Measurements from ENCODE around the gene NR2C2.

Gene NR2C2

DNA sequence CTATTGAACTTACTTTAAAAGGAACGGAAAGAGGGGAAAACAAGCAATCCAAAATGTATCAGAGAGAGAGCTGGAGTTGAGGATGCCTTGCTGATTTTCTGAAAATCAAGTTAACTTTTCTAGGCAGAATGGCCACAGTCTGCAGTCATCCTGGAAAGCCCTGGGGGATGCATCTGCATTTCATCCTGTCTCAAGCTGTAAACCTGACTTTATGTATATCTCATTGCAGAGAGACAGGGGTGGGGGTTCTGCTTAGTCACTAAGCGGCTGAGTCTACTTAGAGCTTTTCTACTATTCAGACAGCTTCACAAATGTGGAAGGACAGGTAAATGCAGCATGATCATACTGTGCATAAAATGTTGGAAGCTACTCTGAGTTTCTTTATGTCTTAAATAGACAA lies 76.3 kb downstream of the NR2C2 start:
- no peak for DNase-seq (ENCODE audit: low read depth)

DNA sequence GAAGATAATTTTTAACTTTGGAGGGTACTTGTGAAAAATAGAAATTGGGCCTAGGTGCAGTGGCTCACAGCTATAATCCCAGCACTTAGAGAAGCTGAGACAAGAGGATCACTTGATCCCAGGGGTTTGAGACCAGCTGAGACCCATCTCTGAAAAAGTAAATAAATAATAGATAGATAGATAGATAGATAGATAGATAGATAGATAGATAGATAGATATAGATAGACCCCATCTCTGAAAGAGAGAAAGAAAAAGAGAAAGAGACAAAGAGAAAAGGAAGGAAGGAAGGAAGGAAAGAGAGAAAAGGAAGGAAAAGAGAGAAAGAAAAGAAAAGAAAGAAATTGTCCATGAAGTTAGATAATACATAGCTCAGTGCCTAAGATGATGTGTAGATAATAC lies 82.2 kb downstream of the NR2C2 start:
- no peak for DNase-seq (ENCODE audit: low read depth)

DNA sequence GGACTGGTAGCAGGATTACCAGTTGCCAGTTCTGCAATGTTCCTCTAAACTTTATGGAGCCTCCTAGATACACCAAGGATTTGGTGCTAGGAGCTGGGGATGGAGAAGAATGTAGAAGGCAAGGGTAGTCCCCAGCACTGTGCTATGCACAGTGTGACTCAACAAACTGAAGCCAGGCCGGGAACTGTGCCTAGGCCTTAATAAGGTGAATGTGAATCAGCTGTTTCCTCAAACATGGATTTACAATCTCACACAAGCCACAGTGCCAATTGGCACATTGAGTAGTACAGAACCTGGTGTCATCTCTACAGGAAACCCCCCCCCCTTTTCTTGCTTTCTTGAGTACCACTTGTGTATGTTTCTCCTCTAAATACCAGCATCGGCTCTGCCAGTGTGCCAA lies 85.3 kb downstream of the NR2C2 start:
- DNase-seq (ENCODE audit: low read depth), result no peak

DNA sequence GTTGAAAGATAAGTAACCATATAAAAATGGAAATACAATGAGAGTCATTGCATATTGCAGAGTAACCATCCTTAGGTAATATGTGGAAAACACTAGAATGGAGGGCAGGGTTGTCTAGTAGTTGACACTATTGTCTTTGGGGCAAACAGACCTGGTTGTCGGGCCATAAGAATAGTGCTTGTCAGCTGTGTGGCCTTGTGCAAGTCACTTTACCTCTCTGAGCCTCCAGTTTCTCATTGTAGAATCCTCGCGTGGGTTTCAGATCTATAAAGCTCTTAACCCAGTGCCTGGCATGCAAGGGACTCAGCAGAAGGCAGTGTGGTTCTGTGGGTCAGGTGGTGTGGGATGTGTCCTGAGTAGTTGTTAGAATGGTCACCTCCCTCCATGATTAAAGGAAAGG lies 85.7 kb downstream of the NR2C2 start:
- no peak for DNase-seq (ENCODE audit: low read depth)

DNA sequence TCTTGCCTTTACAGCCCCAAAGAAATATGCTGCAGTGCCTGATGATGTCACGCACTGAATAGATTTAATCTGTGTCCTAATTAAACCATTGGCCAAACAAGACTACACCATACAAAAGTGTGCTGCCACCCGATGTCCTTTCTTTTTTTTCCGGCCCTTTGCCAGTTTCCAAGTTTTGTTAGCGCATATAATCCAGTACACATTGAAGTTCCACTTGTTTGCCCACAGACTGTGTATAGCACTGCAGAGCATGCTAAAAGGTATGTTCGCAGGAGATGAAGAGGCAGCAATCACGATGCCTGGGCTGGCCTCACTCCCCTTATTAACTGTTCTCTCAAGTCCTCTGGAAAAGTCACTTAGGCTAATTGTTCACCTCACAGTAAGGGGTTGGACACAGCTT lies 90.9 kb downstream of the NR2C2 start:
- no peak for DNase-seq (ENCODE audit: low read depth)

DNA sequence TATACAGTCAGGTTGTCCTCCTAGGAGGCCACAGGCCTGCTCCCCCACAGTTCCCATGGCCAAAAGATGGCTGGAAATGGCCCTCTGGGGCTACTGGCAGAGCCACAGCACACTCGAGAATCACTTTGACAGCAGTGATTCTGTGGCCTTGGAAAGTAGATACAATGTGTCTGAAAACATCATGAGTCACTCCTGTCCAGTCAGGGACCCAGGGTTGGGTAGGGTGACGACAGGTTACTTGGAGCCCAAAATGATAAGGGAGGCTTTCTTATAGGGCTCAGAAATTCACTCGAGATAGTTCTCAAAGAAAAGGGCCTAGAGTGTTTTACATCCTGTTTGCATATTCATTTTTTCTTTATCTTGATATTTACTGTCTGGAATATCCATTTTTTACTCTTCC lies 93.5 kb downstream of the NR2C2 start:
- DNase-seq (ENCODE audit: low read depth), result no peak

DNA sequence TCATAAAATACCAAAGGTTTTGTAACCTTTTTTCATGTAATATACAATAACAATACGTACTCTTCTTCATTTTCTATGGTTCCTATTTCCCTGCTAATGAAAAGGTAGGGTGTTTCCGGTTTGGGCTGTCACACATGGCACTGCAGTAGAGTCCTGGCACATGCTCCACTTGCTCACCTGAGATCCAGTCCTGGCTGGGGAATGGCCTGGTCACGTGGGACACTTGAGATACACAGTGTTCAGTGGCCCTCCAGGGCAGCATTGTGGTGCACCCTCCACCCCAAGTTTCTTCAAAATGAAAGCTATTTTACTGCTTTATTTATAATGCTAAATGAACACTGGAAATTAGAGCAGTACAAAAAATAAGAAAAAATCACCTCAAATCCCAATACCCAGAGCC lies 94.6 kb downstream of the NR2C2 start:
- DNase-seq (ENCODE audit: low read depth), result no peak

DNA sequence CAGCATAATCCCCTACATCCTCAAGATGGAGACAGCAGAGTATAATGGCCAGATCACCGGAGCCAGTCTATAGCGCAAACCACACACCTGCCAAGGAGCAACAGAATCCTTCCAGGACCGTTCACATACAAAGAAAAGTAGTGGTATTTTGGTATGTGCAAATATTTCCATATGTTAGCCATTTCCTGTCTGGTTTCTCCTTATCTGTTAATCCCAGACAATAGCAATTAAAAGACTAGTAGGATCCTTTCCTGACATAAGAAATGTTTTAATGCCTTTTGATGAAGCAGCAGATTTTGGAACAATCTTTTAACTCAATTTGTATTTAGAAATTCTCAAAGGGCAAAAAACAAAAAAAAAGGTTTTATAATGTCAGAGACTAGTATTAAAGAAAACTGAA lies 95.6 kb downstream of the NR2C2 start:
- DNase-seq (ENCODE audit: low read depth), result no peak

DNA sequence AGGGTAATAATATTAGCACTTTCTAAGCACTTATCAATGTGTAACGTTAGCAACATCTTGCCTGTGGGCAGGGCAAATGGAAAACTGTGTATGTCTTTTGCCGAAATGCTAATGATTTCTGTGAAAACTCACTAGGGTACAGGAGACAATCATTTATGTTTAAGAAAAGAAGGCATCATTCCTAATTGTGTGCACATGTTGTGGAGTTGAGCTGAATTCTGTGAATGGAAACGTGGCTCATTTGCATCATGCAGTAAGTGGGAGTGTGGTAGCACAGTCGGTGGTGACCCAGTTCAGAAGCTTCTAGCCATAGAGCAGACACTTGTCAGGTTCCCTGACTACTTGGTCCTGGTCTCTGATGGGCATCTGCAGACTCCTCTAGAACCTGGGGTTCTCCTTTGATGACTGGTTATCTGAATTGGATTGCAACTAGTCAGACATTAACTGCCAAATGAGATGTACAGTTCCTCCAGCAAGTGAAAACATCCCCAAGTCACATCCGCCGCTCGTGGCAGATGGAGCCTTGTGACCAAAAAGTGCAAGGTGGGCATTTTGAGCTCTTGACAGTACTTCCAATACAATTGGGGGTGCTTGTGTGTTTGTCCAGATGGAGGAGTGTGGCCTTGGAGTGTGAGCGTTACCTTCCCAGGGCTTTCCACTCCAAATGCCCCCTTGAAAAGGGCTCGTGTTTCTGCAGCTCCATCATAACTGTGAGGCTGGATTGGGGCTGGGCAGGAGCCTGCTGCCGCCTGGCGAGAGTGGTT lies 96.2 kb downstream of the NR2C2 start:
- no peak for DNase-seq (ENCODE audit: low read depth)

DNA sequence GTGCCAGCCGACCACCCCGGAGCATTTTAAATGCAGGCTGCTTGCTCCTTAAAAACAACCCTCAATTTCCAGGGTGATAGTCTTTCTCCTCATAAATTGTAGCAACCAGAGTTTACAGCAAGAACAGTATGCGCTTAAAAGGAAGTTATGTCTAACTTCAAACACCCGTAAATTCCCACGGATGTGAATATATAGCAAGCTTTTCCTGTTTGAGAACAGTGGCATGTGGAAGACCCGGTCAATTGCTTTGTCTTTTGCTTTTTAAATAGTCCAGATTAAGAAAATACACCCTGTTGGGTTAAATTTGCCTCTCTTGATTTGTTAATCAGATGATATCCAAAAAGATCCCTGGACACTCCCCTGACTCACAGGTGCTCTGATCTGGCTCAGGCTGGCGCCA lies 96.9 kb downstream of the NR2C2 start:
- no peak for DNase-seq (ENCODE audit: low read depth)

DNA sequence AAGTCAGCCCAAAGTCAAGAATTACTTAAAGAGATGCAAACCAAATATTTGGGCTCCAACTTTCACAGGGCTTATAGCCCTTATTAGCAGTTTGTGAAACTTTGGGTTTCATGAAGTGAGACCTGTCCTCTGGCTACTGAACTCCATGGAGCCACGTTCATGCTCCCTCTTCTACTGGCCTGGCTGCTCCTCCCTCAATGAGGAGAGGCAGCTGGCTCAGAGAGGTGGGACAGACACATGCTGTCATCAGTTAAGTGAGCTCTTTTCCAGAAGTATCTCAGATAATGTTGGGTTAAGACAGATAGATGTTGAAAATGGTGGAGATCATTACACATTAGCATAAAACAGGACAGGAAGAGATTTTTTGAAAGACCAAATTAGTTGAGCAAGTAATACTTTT lies 98.3 kb downstream of the NR2C2 start:
- DNase-seq (ENCODE audit: low read depth), result no peak

DNA sequence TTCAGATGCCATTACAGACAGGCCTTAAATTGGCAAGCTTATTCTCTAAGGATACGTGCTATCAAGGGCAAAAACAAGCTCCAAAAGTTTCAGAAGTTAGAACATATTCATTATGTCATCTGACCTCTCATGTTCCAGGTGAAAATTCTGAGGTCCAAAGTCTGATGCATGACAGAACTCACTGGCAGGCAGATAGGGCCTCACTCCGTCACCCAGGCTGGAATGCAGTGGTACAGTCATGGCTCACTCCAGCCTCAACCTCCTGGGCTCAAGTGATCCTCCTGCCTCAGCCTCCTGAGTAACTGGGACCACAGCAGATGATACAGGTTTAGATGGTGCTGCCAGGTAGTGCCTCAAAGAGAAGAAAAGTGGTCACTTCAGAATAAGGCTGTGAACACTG lies 102.2 kb downstream of the NR2C2 start:
- no peak for DNase-seq (ENCODE audit: low read depth)

DNA sequence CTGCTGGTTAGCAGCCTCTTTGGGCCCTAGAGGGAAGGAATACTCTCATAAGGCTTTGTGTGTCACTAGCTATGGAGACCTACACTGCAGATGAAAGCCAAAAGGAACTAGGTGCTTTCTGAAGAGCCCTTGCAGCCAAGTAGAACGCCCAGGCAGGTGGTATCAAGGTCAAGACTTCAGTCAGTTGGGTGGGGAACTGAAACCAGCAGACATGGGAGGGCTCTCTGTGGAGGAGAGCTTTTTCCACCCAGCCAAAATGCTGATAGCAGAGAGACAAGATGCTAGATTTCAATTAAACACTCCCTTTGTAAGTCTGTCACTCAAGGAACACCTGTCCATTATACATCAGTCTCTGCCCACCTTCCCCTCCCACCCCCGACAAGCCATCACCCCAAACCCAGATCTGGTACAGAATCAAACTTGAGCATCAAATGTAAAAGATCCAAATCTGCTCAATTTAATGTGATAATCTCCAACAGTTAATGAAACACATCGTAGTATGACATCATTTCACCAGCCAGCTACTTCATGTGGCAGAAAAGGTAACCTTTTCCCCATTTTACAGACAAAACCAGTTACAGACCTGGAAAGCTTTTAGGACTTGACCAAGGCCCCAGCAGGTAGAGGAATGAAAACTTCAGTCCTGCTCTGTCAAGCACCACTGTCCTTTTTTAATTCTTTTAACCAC lies 103.2 kb downstream of the NR2C2 start:
- DNase-seq (ENCODE audit: low read depth), result no peak

DNA sequence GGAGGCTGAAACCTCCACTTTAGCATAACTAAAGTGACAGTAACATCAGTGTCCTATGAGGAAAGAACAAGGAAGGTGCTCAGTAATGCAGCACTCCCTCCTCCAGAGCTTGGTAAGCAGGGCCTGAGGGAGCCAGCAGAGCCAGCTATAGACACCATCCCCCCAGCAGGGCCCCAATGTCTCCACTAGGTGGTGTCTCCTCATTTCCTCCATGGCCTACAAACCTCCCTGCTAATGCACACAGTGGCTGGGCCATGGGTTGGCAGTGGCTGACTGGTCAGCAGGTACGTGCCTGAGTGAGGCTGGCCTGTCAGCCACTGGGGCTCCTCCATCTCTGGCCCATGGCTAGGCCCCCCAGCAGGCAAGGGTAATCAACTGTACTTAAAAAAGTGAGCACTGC lies 104.1 kb downstream of the NR2C2 start:
- DNase-seq (ENCODE audit: low read depth), result peak; percentile 7

DNA sequence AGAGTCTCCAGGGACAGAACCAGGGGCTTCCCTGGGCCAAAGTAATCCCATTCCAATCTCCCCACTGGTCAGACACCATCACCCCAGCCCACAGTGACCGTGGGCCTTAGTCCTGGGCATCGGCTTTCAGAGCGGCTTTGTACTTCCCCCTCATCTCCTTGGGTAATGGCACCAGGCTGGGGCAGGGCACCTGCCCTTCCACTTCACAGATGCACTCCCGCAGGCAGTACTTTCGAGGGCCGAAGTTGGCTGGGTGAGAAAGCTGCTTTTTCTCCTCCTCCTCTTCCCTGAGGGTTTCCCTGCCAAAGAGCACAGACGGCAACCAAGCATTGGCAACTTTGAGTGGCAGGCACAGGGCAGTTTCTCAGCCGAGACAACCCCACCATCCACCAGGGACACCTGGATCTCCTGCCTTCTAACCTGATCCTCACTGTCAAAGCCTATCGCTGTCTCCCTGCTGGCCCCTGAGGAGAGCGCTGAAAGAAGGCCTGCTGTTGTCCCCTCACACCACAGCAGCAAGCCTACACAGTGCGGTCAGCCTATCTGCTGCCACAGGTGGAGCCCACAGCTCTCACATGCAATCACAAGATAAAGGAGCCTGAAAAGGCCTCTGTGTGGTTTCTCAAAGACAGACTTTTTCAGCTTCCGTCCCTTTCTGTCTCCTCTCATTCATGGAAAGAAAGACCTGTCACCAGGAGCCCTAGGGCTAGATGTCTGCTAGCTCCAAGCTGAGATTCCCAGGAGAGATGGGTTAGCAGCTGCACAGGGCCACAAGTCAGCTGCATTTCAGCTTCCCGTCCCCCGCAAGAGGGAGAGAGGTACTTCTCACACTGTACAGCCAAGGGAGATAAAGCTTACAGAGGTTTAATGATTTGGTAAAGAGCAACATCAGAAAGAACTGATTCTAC lies 105.2 kb downstream of the NR2C2 start:
- DNase-seq (ENCODE audit: low read depth), result no peak

DNA sequence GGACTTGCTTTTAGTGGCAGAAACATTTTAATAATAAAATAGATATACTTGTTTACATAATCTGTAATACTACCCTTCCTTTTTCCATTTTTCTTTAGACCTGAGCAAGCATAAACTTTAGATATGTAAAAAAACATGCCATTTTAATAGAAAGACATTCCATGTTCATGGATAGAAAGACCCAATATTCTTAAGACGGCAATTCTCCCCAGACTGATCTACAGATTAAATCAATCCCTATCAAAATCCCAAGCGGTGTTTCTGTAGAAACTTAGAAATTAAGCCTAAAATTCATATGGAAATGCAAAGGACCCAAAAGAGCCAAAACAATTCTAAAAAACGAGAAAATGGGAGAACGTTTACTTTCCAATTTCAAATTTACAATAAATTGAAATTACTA lies 106.2 kb downstream of the NR2C2 start:
- DNase-seq (ENCODE audit: low read depth), result no peak

DNA sequence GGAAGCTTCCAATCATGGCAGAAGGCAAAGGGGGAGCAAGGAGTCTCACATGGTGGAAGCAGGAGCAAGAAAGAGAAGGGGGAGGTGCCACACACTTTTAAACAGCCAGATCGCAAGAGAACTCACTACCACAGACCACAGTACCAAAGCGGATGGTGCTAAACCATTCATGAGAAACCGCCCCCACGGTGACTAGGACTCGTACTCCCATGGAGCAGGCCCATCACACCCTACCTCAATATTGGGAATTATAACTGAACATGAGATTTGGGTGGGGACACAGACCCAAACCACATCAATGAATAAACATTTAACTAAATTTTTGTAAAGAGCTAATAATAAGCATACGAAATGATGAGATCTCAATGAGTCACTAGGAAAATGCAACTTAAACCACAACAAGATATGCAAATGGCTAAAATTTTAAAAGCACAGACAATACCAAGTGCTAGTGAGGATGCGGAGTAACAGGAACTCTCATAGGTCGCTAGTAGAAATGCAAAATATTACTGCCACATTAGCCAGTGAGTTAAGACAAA lies 107.7 kb downstream of the NR2C2 start:
- DNase-seq (ENCODE audit: low read depth), result peak; percentile 5

DNA sequence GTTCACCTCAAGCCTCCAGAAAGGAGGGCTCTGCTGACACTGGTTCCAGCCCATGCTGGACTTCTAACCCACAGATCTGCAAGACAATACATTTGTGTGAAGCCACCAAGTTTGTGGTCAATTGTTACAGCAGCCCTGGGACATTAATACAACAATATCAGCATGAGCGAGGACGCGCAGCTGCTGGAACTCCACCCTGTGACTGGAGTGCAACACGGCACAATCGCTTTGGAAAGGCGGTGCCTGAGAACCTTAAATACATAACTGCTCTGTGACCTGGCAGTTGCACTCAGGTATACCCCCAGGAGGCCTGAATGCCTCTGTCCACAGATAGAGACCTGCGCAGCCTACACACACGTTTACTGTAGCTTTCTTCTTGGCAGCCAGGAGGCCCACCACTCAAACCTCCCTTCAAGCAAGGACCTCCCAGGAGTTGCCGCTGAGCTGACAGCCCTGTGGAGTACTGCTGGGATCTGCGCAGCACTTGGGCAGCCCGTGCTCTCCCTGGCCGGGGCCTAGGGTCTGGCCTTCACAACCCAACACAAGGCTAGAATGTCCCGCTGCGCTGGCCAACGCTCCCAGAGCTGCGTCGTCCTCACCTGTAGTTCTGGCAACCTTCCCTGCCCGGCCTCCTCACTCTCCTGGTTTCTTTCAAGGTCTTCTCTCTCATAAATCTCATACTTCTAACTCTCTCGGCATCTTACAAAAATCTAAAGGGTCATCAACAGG lies 109.5 kb downstream of the NR2C2 start:
- no peak for DNase-seq (ENCODE audit: low read depth)

DNA sequence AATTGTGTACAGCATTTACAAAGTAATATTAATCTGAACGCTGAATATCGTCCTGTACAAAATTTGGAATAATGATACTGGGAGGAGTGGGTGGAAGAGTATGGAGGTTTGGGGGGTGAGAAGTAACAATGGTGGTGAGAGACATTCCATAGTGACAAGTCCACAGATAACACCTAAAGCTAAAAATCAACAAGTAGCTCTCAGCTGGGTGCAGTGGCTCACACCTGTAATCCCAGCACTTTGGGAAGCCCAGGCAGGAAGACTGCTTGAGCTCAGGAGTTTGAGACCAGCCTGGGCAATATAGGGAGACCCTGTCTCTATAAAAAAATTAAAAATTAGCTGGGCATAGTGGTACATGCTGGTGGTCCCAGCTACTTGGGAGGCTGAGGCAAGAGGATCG lies 112.6 kb downstream of the NR2C2 start:
- no peak for DNase-seq (ENCODE audit: low read depth)

DNA sequence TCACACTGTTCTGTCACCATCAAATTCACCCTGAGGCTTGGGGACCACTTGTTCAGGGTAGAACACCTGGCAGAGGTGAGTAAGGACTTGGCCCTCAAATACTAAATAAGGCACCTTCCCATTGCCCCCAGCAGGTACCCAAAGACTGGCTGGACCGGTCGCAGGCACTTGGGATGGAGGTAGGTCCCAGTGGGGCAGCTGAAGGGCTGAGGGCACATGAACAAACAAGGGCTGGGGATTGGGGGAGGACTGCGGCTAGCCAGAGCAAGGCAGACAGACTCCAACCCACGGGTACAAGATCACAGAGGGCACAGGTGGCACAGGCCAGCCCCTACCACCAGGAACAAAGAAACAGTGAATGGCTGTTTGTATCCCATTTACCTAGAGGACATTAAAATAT lies 115.9 kb downstream of the NR2C2 start:
- no peak for DNase-seq (ENCODE audit: low read depth)

DNA sequence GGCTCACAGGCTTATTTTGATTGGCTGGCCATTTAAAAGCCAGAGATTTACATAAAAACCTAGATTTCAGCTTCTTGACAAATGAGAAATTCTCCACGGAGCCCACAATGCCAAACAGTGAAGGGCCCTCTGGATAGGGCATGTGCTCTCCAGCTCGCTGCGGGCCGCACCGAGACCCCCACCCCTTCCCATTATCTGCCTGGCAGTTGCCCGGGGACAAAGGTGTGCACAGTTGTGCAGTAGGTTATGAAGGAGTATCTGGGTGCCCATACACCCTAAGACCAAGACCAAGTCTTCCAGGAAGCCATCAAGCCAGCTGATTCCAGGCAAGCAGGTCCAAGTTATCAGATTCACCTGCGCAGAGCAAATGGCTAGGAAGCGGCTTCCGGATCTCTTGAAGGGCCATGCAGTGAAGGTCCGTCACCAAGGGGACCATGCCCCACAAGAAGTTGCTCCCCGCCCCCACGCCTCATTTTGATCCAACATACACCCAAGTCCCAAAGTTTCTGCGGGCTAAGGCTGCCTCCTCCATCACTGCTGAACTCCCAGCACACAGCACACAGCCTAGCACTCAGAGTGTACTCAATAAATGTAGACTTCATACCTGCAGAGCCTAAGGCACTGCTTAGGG lies 116.4 kb downstream of the NR2C2 start:
- DNase-seq (ENCODE audit: low read depth), result no peak

Data from activated T-helper 1 cell treated with Interleukin-2 at 50 U/mL for 16 hours (primary cell).